Mesenchymal stem cell (in vitro differentiated cells and primary cell): ENCODE measurements around the gene ACP3.

Source experiments
- DNase-seq: peaks from one replicate; pipeline ENCODE4 v3.0.0-alpha.2; 2013
- H2AFZ ChIP-seq: one replicate; pipeline ENCODE4 v1.6.1; 2013; ENCODE audit warnings: low read depth, mild to moderate bottlenecking, control low read depth, inconsistent platforms, low read length, moderate library complexity
- H2AK5ac ChIP-seq: 2 replicates; pipeline ENCODE4 v1.6.1; 2013; ENCODE audit warnings: low read length, moderate library complexity, mild to moderate bottlenecking, inconsistent platforms; ENCODE audit not compliant: severe bottlenecking
- H2BK120ac ChIP-seq: one replicate; pipeline ENCODE4 v1.6.1; 2013; ENCODE audit warnings: low read depth, mild to moderate bottlenecking, inconsistent platforms, low read length, moderate library complexity
- H2BK12ac ChIP-seq, 2 experiments: one replicate each; pipeline ENCODE4 v1.6.1; 2013; ENCODE audit warnings: inconsistent platforms in 2 of 2, low read length in 2 of 2, mild to moderate bottlenecking in 2 of 2, moderate library complexity in 2 of 2, control low read depth in 1 of 2
- H2BK15ac ChIP-seq: one replicate; pipeline ENCODE4 v1.6.1; 2013; ENCODE audit warnings: mild to moderate bottlenecking, low read depth, inconsistent platforms; ENCODE audit not compliant: poor library complexity, severe bottlenecking
- H2BK5ac ChIP-seq: 2 replicates; pipeline ENCODE4 v1.6.1; 2013; ENCODE audit warnings: low read depth, mild to moderate bottlenecking, low read length, control low read depth, inconsistent platforms; ENCODE audit not compliant: poor library complexity, severe bottlenecking
- H3K14ac ChIP-seq, 2 experiments: one replicate each; pipeline ENCODE4 v1.6.1; 2013; ENCODE audit warnings: inconsistent platforms in 2 of 2, low read length in 2 of 2, control low read depth in 1 of 2, mild to moderate bottlenecking in 1 of 2, moderate library complexity in 1 of 2
- H3K18ac ChIP-seq, 2 experiments: one replicate each; pipeline ENCODE4 v1.6.1; 2013; ENCODE audit warnings: inconsistent platforms in 2 of 2, low read length in 2 of 2, control low read depth in 1 of 2, low read depth in 1 of 2, mild to moderate bottlenecking in 1 of 2
- H3K23ac ChIP-seq, 2 experiments: one replicate each; pipeline ENCODE4 v1.6.1; 2013; ENCODE audit warnings: inconsistent platforms in 2 of 2, low read length in 2 of 2, mild to moderate bottlenecking in 2 of 2, moderate library complexity in 2 of 2, control low read depth in 1 of 2
- H3K27ac ChIP-seq: 2 replicates; pipeline ENCODE4 v1.5.1; 2013; ENCODE audit warnings: mild to moderate bottlenecking, moderate library complexity, low read length, control low read depth, inconsistent platforms; ENCODE audit not compliant: poor library complexity, severe bottlenecking
- H3K27me3 ChIP-seq, 2 experiments: 2 replicates each; pipeline versions ENCODE4 v1.6.1 to v1.7.0; 2013; ENCODE audit warnings: low read length in 2 of 2, mild to moderate bottlenecking in 2 of 2, moderate library complexity in 2 of 2, control low read depth in 1 of 2, inconsistent platforms in 1 of 2; ENCODE audit not compliant: control insufficient read depth in 1 of 2, insufficient read depth in 1 of 2
- H3K36me3 ChIP-seq, 2 experiments: 2 replicates each; pipeline versions ENCODE4 v1.6.1 to v1.7.0; 2013; ENCODE audit warnings: low read length in 2 of 2, control low read depth in 1 of 2, inconsistent platforms in 1 of 2, low read depth in 1 of 2, mild to moderate bottlenecking in 1 of 2; ENCODE audit not compliant: insufficient read depth in 2 of 2, control insufficient read depth in 1 of 2
- H3K4ac ChIP-seq, 2 experiments: one replicate each; pipeline ENCODE4 v1.6.1; 2013; ENCODE audit warnings: inconsistent platforms in 2 of 2, low read length in 2 of 2, mild to moderate bottlenecking in 2 of 2, moderate library complexity in 2 of 2, control low read depth in 1 of 2, low read depth in 1 of 2
- H3K4me1 ChIP-seq: 2 replicates; pipeline ENCODE4 v1.6.1; 2013; ENCODE audit warnings: low read depth, low read length, control low read depth; ENCODE audit not compliant: control insufficient read depth, insufficient read depth
- H3K4me2 ChIP-seq: 2 replicates; pipeline ENCODE4 v1.6.1; 2013; ENCODE audit warnings: low read length, mild to moderate bottlenecking, inconsistent platforms; ENCODE audit not compliant: poor library complexity, severe bottlenecking
- H3K4me3 ChIP-seq, 2 experiments: 2 replicates each; pipeline versions ENCODE4 v1.5.1 to v1.7.0; 2013; ENCODE audit warnings: low read length in 2 of 2, mild to moderate bottlenecking in 2 of 2, control low read depth in 1 of 2, low read depth in 1 of 2; ENCODE audit not compliant: insufficient read depth in 1 of 2
- H3K79me1 ChIP-seq: replicated peaks from 2 replicates; pipeline ENCODE4 v1.6.1; 2013; ENCODE audit warnings: mild to moderate bottlenecking, control low read depth, low read length, inconsistent platforms; ENCODE audit not compliant: poor library complexity, severe bottlenecking
- H3K9ac ChIP-seq: 2 replicates; pipeline ENCODE4 v1.7.0; 2013; ENCODE audit warnings: mild to moderate bottlenecking, low read length, moderate library complexity
- H3K9me3 ChIP-seq: 2 replicates; pipeline ENCODE4 v1.7.0; 2013; ENCODE audit warnings: mild to moderate bottlenecking, low read length; ENCODE audit not compliant: control insufficient read depth
- H4K8ac ChIP-seq: one replicate; pipeline ENCODE4 v1.6.1; 2013; ENCODE audit warnings: inconsistent platforms, mild to moderate bottlenecking, low read length, moderate library complexity
- H4K91ac ChIP-seq: one replicate; pipeline ENCODE4 v1.6.1; 2013; ENCODE audit warnings: mild to moderate bottlenecking, low read length, inconsistent platforms
- WGBS: methylation state at CpG from one replicate; pipeline ENCODE4 v1.1.7; 2013; ENCODE audit warnings: mixed read lengths; 5-methylcytosine and 5-hydroxymethylcytosine counted together

The ACP3 gene

GRCh38 chr3:132348531-132348930, 31.3 kb downstream of the ACP3 start:
- no peak overlapping the region for H2BK5ac ChIP-seq
- H3K36me3 ChIP-seq = no peaks in the 10 kb centered on the region
- H2BK120ac ChIP-seq = no peak overlapping the region
- no peak overlapping the region for H3K4me3 ChIP-seq
- peaks cover 3 to 7% of the 10 kb centered on the region in 2 experiments for H3K27me3 ChIP-seq
- no peak overlapping the region for H3K14ac ChIP-seq
- no peak overlapping the region for H3K23ac ChIP-seq
- no peak overlapping the region for H4K8ac ChIP-seq
- no CpG with 5 or more reads among the region's 1 CpG for WGBS
- H2AFZ ChIP-seq = no peak overlapping the region
- H3K79me1 ChIP-seq = no peaks in the 10 kb centered on the region
- no peak overlapping the region for H4K91ac ChIP-seq
- no peak overlapping the region for H2BK15ac ChIP-seq
- H3K4ac ChIP-seq = no peak overlapping the region
- no peak for DNase-seq
- no peak overlapping the region for H2AK5ac ChIP-seq
- H3K9ac ChIP-seq = no peak overlapping the region
- no peak overlapping the region for H2BK12ac ChIP-seq
- no peak overlapping the region for H3K27ac ChIP-seq
- H3K18ac ChIP-seq = no peak overlapping the region
- no peaks in the 10 kb centered on the region for H3K4me1 ChIP-seq
- H3K4me2 ChIP-seq = no peak overlapping the region
- no peaks in the 10 kb centered on the region for H3K9me3 ChIP-seq

DNA sequence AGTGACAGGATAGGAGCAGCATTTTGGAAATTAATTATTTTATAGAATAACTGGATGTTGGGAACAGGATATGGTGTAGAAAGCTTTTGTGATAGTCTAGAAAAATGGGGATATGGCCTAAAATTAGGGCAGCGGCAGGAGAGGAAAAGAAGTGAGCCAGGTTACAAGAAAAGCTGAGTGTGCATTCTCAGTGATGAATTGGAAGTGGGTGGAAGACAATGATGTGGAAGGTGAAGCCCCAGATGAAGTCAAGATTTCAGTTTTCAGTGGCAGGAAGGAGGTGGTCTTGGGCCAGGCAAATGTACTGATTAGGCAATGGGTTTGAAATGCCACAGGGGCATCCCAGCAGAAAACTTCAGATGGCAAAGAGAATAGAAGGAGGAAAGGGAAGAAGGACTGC, 33.6 kb downstream of the ACP3 start:
- no peak for DNase-seq
- H3K9ac ChIP-seq = no peak overlapping the region
- H4K8ac ChIP-seq = no peak overlapping the region
- H3K23ac ChIP-seq = no peak overlapping the region
- no peak overlapping the region for H3K4me3 ChIP-seq
- no peaks in the 10 kb centered on the region for H3K79me1 ChIP-seq
- no peak overlapping the region for H2AK5ac ChIP-seq
- no peak overlapping the region for H2AFZ ChIP-seq
- no peak overlapping the region for H3K27ac ChIP-seq
- H3K9me3 ChIP-seq = no peaks in the 10 kb centered on the region
- 42% methylated on average over 1 of the region's 1 CpG for WGBS
- H3K14ac ChIP-seq = no peak overlapping the region
- no peak overlapping the region for H3K4ac ChIP-seq
- no peaks in the 10 kb centered on the region for H3K36me3 ChIP-seq
- no peaks in the 10 kb centered on the region for H3K4me1 ChIP-seq
- H3K27me3 ChIP-seq = peaks cover 3 to 5% of the 10 kb centered on the region in 2 experiments
- no peak overlapping the region for H2BK15ac ChIP-seq
- H3K18ac ChIP-seq = no peak overlapping the region
- no peak overlapping the region for H2BK5ac ChIP-seq
- H2BK120ac ChIP-seq = no peak overlapping the region
- no peak overlapping the region for H3K4me2 ChIP-seq
- H4K91ac ChIP-seq = no peak overlapping the region
- H2BK12ac ChIP-seq = no peak overlapping the region

GRCh38 chr3:132351222-132351806, 34.1 kb downstream of the ACP3 start:
- WGBS = 76% methylated on average over 5 of the region's 5 CpGs
- Histone ChIP-seq H2BK12ac (no peak overlapping the region), H4K91ac (no peak overlapping the region), H2BK15ac (no peak overlapping the region), H2AFZ (no peak overlapping the region), H3K9me3 (no peaks in the 10 kb centered on the region), H3K23ac (no peak overlapping the region), H3K9ac (no peak overlapping the region), H3K4me3 (no peak overlapping the region), H3K27me3 (peaks cover 3 to 4% of the 10 kb centered on the region in 2 experiments), H2AK5ac (no peak overlapping the region), H4K8ac (no peak overlapping the region), H3K4me1 (no peaks in the 10 kb centered on the region), H2BK120ac (no peak overlapping the region), H2BK5ac (no peak overlapping the region), H3K4me2 (no peak overlapping the region), H3K36me3 (no peaks in the 10 kb centered on the region), H3K18ac (no peak overlapping the region), H3K79me1 (no peaks in the 10 kb centered on the region), H3K4ac (no peak overlapping the region), H3K14ac (no peak overlapping the region), H3K27ac (no peak overlapping the region)
- no peak for DNase-seq

GRCh38 chr3:132352556-132353143, 35.4 kb downstream of the ACP3 start:
- no peak overlapping the region for H3K18ac ChIP-seq
- no peak overlapping the region for H4K91ac ChIP-seq
- no peaks in the 10 kb centered on the region for H3K36me3 ChIP-seq
- no peak overlapping the region for H2AFZ ChIP-seq
- no peak overlapping the region for H2BK5ac ChIP-seq
- no peaks in the 10 kb centered on the region for H3K4me1 ChIP-seq
- H3K9ac ChIP-seq = peak overlapping the region; percentile 59
- H3K23ac ChIP-seq = no peak overlapping the region
- H3K27me3 ChIP-seq = peaks cover 3 to 12% of the 10 kb centered on the region in 2 experiments
- H4K8ac ChIP-seq = no peak overlapping the region
- H3K9me3 ChIP-seq = no peaks in the 10 kb centered on the region
- 13% methylated on average over 5 of the region's 6 CpGs for whole genome bisulfite sequencing
- H3K4me2 ChIP-seq = no peak overlapping the region
- no peak overlapping the region for H2BK15ac ChIP-seq
- H2BK120ac ChIP-seq = no peak overlapping the region
- no peak overlapping the region for H3K14ac ChIP-seq
- H2AK5ac ChIP-seq = no peak overlapping the region
- H3K27ac ChIP-seq = no peak overlapping the region
- no peaks in the 10 kb centered on the region for H3K79me1 ChIP-seq
- no peak overlapping the region for H2BK12ac ChIP-seq
- DNase-seq = peak; percentile 76
- H3K4me3 ChIP-seq = no peak overlapping the region
- H3K4ac ChIP-seq = no peak overlapping the region
